Endothelial cell of umbilical vein (primary cell): ENCODE measurements around the gene MYO5B. TPM values are rescaled to one million over a fixed set of nuclear protein-coding genes. Genes with fewer than 3 reads are reported as not detected.

Source experiments
- BruUV-seq: library from RNA; stranded (reverse); fragments of 400-500 nt; replicated peaks from 2 replicates; lab custom pipeline; 2021; lab: Mats Ljungman, UMichigan
- CTCF ChIA-PET: fragments of 300-600, 350-600 bp; sonication (Branson Sonifier 250); formaldehyde crosslinking; loops from one replicate; lab custom pipeline; 2021; ENCODE audit warnings: antibody characterized with exemption, inconsistent platforms; lab: Charles Lee
- POLR2A ChIA-PET: fragments of 300-600, 350-600 bp; sonication (Branson Sonifier 250); formaldehyde crosslinking; loops from one replicate; lab custom pipeline; 2021; ENCODE audit warnings: antibody characterized with exemption, inconsistent platforms; lab: Charles Lee
- DNase-seq: peaks from one replicate; pipeline ENCODE4 v3.0.0-alpha.2; 2011; ENCODE audit warnings: low read depth, low spot score
- FAIRE-seq: peaks from 2 replicates; lab custom pipeline; 2011; peaks lifted over from hg19 to GRCh38; lab: Jason Lieb, UNC
- H2AFZ ChIP-seq: 2 replicates; pipeline ENCODE4 v1.6.0; 2012; ENCODE audit warnings: low read depth, low read length, control low read depth, inconsistent platforms
- H3K27ac ChIP-seq: 2 replicates; pipeline ENCODE4 v1.5.1; 2011; ENCODE audit warnings: low read depth, mild to moderate bottlenecking, control low read depth, low read length, moderate library complexity; ENCODE audit not compliant: insufficient read depth
- H3K27me3 ChIP-seq, 2 experiments: 2 replicates each; pipeline versions ENCODE4 v1.6.0 to v1.6.1; 2011; ENCODE audit warnings: low read length in 2 of 2, mixed read lengths in 1 of 2; ENCODE audit not compliant: control insufficient read depth in 2 of 2, insufficient read depth in 2 of 2
- H3K36me3 ChIP-seq, 2 experiments: 2 replicates in 1 of 2; 3 replicates in 1 of 2; pipeline ENCODE4 v1.5.1; 2011; ENCODE audit warnings: low read length in 2 of 2, mild to moderate bottlenecking in 1 of 2, moderate library complexity in 1 of 2; ENCODE audit not compliant: control insufficient read depth in 2 of 2, insufficient read depth in 2 of 2; ENCODE audit errors: extremely low read depth in 1 of 2
- H3K4me1 ChIP-seq: 3 replicates; pipeline ENCODE4 v1.5.1; 2011; ENCODE audit warnings: mild to moderate bottlenecking, low read length; ENCODE audit not compliant: control insufficient read depth, insufficient read depth; ENCODE audit errors: extremely low read depth
- H3K4me2 ChIP-seq: 2 replicates; pipeline ENCODE4 v1.6.1; 2011; ENCODE audit warnings: low read length, control low read depth, mixed read lengths; ENCODE audit not compliant: insufficient read depth
- H3K4me3 ChIP-seq, 3 experiments: fragments of 200-600 bp in 1 of 3; sonication (generic), shearing (Covaris generic) in 1 of 3; replicated peaks in 1 of 3; 2 replicates each; pipeline ENCODE4 v1.5.1; 2011 to 2016; ENCODE audit warnings: control low read depth in 3 of 3, low read length in 3 of 3, mild to moderate bottlenecking in 2 of 3, inconsistent platforms in 1 of 3, low read depth in 1 of 3, moderate library complexity in 1 of 3; ENCODE audit not compliant: insufficient read depth in 1 of 3
- H3K79me2 ChIP-seq: 2 replicates; pipeline ENCODE4 v1.6.0; 2012; ENCODE audit warnings: low read length, inconsistent platforms; ENCODE audit not compliant: control insufficient read depth, insufficient read depth
- H3K9ac ChIP-seq: replicated peaks from 2 replicates; pipeline ENCODE3; 2011; ENCODE audit warnings: low read length, control low read depth; ENCODE audit not compliant: insufficient read depth; ENCODE audit errors: extremely low read depth
- H3K9me1 ChIP-seq: replicated peaks from 3 replicates; pipeline ENCODE4 v1.6.0; 2011; ENCODE audit warnings: mild to moderate bottlenecking, low read length; ENCODE audit not compliant: control insufficient read depth, insufficient read depth; ENCODE audit errors: extremely low read depth
- H3K9me3 ChIP-seq: replicated peaks from 2 replicates; pipeline ENCODE4 v1.5.1; 2012; ENCODE audit warnings: low read length, inconsistent platforms; ENCODE audit not compliant: control insufficient read depth, insufficient read depth
- H4K20me1 ChIP-seq: replicated peaks from 2 replicates; pipeline ENCODE3; 2011; ENCODE audit warnings: mild to moderate bottlenecking, low read length; ENCODE audit not compliant: control insufficient read depth, insufficient read depth; ENCODE audit errors: extremely low read depth
- CTCF ChIP-seq, 2 donors: IDR thresholded peaks; 1 replicate in 1 of 2; 2 replicates in 1 of 2; pipeline ENCODE4 v1.5.1; 2011; ENCODE audit warnings: low read length in 2 of 2, mild to moderate bottlenecking in 2 of 2, moderate library complexity in 2 of 2, control low read depth in 1 of 2, inconsistent platforms in 1 of 2, low read depth in 1 of 2; ENCODE audit not compliant: insufficient read depth in 1 of 2; ENCODE audit errors: extremely low read depth in 1 of 2
- EZH2 ChIP-seq: IDR thresholded peaks from 2 replicates; pipeline ENCODE4 v1.6.1; 2012; ENCODE audit warnings: borderline replicate concordance, low read depth, mild to moderate bottlenecking, moderate library complexity, low read length, inconsistent platforms; ENCODE audit not compliant: severe bottlenecking
- FOS ChIP-seq: IDR thresholded peaks from 2 replicates; pipeline ENCODE4 v1.6.1; 2011; ENCODE audit warnings: mild to moderate bottlenecking, low read length, moderate library complexity, borderline replicate concordance; ENCODE audit not compliant: insufficient read depth
- GATA2 ChIP-seq: IDR thresholded peaks from 2 replicates; pipeline ENCODE4 v1.7.0; 2011; ENCODE audit warnings: low read depth, mild to moderate bottlenecking, moderate library complexity, mixed read lengths, low read length; ENCODE audit not compliant: insufficient read length, insufficient read depth
- JUN ChIP-seq: IDR thresholded peaks from 2 replicates; pipeline ENCODE4 v1.6.1; 2011; ENCODE audit warnings: borderline replicate concordance, low read depth; ENCODE audit not compliant: insufficient read length, insufficient read depth
- MAX ChIP-seq: IDR thresholded peaks from 2 replicates; pipeline ENCODE4 v1.6.1; 2011; ENCODE audit not compliant: insufficient read depth, insufficient read length
- MYC ChIP-seq: IDR thresholded peaks from one replicate; pipeline ENCODE4 v1.6.1; 2011; ENCODE audit warnings: mild to moderate bottlenecking, low read depth, low read length
- POLR2A ChIP-seq: IDR thresholded peaks from 2 replicates; pipeline ENCODE4 v1.6.1; 2012; ENCODE audit warnings: low read depth, mild to moderate bottlenecking, control low read depth, low read length
- POLR2AphosphoS5 ChIP-seq: IDR thresholded peaks from 2 replicates; pipeline ENCODE4 v1.6.1; 2012; ENCODE audit warnings: low read depth, mild to moderate bottlenecking, control low read depth, low read length, moderate library complexity; ENCODE audit not compliant: insufficient read depth
- dilution Hi-C: fragments of 300-500 bp; cut with MboI; formaldehyde crosslinking; loops from one replicate; pipeline ENCODE4 v1.15.0; 2019; ENCODE audit warnings: low sequenced_read_pairs; ENCODE audit not compliant: extremely low pct_ligation_motif_present
- intact Hi-C: fragments of 100-400 bp; cut with micrococcal nuclease; formaldehyde crosslinking; loops from one replicate; pipeline ENCODE4 v1.10.0; 2022
- polyA plus RNA-seq, 4 experiments: library from polyadenylated mRNA; depleted of rRNA in 3 of 4; stranded (reverse) in 3 of 4; unstranded in 1 of 4; fragments of >200 nt; gene quantifications; 2 replicates each; pipeline versions ENCODE4 v1.2.1 to v1.2.3, GENCODE V29; 2011 to 2012; ENCODE audit warnings: missing spikeins in 1 of 4
- total RNA-seq: library from RNA; stranded (reverse); gene quantifications from 2 replicates; pipeline ENCODE4 v1.2.3, GENCODE V29; 2021

MYO5B gene
- total and polyA plus RNA-seq, 2 donors (not counting 3 experiments of a cell fraction or from before 2014, with no cell fraction given): 0.54 to 1.1 TPM

- Histone ChIP-seq H3K36me3 (no peaks in the 10 kb centered on the region), H3K27ac (no peak overlapping the region), H3K9me1 (no peaks in the 10 kb centered on the region), H3K9ac (no peak overlapping the region), H3K4me1 (peaks cover 4% of the 10 kb centered on the region), H2AFZ (no peak overlapping the region), H3K9me3 (no peaks in the 10 kb centered on the region), H3K27me3 (peaks cover 9 to 11% of the 10 kb centered on the region in 2 experiments), H3K4me3 (no peak overlapping the region), H3K4me2 (no peak overlapping the region), H3K79me2 (no peaks in the 10 kb centered on the region), H4K20me1 (no peaks in the 10 kb centered on the region)
- DNase-seq (no peak), FAIRE-seq (no peak)
- intact Hi-C loops (no loop called here), dilution Hi-C loops (no loop called here)
- TF ChIP-seq GATA2 (no peak), POLR2A (no peak), JUN (no peak), POLR2AphosphoS5 (no peak), CTCF (IDR thresholded peaks at IDR 0.05; ENCODE audit: extremely low read depth in 1 of 2, insufficient read depth in 1 of 2, low read depth in 1 of 2, low read length in 2 of 2) (no peak), MYC (no peak), MAX (no peak), EZH2 (no peak), FOS (no peak)
- ChIA-PET POLR2A (no interaction called here), CTCF (no interaction called here)
- no TSS peak for BruUV-seq
These were observed 315.7 kb downstream of the MYO5B start for GRCh38 chr18:49879271-49879580.
